GM21619 (cell line): ENCODE data around the gene SCAMP5.

ENCODE experiments used
- ATAC-seq: cut with Tn5 transposase; IDR thresholded peaks from one replicate; pipeline ENCODE4 v1.9.1; 2021; ENCODE audit not compliant: unreplicated experiment

SCAMP5 gene

GRCh38 chr15:74976159-74976558 lies 19.2 kb upstream of the SCAMP5 start:
- ATAC-seq: no peak

DNA sequence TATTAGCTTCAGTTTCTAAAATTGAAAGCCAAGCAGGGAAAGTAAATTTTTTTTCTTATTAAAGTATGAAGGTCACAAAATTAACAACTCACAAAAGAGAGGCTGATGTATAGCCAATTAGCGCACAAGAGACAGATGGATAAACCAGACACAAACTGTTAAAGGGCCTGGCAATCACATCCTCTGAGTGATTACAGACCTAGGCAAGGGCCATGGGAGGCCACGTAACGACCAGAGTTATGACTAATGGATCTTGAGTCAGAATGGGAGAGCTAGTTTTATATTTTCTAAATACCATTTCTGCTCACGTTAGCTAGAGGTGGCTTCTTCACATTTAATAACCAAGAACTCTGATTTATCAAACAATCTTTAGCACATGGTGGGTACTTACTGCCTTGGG lies 17.8 kb upstream of the SCAMP5 start:
- no peak for ATAC-seq

- no peak for ATAC-seq
These were observed 17.3 kb upstream of the SCAMP5 start for GRCh38 chr15:74978077-74978476.

DNA sequence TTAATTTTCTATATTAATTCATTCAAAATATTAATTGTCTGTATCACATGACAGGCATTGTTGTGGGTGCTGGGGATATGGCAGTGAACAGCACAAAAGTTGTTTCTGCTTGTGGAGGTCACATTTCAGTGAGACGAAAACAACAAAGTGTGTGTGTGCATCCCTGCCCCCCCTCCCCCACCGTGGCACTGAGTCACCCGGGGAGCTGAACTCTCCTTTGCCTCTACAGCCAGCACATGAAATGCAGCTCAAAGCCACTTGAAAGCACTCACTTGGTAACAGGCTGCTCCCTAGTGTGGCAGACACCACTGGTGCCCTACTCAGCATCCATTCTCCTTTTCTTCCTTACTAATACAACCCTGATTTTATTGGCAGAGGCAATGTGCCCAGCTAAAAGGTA lies 16.9 kb upstream of the SCAMP5 start:
- no peak for ATAC-seq

DNA sequence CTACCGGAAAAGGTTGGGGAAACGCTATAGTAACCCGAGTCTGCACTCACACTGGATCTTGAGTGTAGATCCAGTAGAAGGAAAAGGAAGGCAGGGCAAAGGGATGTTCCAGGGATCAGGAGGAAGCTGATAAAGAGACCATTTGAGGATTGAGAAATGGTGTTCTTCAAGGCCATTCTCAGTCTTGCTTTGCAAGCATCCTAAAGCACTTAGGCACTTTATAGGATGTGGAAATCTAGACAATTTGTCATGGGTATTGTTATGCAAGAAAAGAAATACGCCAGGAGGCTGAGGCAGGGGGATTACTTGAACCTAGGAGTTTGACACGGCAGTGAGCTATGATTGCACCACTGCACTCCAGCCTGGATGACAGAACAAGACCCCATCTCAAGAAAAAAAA lies 13.2 kb upstream of the SCAMP5 start:
- no peak for ATAC-seq

- ATAC-seq: no peak
These were observed 11.6 kb upstream of the SCAMP5 start for GRCh38 chr15:74983725-74984231.

DNA sequence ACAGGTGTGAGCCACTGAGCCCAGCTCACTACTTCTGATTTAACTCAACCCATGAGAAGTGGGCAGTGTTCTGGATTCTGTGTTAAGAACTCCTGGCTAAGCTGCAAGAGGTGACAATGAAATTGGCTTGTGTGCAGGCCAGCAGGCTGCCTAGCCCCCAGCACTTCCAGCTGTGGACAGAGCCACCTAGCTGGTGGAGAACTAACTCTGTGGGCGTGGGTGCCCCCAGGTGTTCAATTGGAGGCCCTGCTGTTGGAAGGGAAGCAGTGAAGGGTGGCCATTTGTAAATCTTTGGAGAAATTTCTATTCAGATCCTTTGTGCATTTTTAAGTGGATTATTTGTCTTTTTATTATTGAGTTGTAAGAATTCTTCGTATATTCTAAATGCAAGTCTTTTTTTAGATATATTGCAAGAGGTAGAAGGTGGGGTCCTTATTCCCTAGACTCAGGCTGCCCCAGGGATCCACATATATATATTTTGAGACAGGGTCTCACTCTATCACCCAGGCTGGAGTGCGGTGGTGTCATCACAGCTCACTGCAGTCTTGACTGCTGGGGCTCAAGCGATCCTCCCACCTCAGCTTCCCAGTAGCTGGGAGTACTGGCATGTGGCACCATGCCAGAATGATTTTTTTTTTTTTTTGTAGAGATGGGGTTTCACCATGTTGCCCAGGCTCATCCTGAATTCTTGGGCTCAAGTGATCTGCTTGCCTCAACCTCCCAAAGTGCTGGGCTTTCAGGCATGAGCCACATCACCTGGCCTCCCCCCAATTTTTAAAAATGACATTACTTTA lies 7.2 kb upstream of the SCAMP5 start:
- no peak for ATAC-seq

DNA sequence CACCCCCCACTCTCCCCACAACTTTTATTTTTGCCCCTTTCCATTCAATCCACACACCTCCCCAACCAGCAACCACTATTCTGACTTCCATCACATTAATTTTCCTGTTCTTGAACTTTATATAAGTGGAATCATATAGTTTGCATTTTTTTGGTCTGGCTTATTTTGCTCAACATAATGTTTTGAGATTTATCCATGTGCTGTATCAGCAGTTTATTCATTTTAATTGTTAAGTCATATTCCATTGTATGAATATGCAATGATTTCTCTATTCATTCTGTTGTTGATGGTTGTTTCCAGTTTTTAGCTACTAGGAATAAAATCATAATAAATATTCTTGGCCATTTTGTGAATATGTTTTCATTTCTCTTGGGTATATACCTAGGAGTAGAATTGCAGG lies 5.8 kb upstream of the SCAMP5 start:
- ATAC-seq: no peak

DNA sequence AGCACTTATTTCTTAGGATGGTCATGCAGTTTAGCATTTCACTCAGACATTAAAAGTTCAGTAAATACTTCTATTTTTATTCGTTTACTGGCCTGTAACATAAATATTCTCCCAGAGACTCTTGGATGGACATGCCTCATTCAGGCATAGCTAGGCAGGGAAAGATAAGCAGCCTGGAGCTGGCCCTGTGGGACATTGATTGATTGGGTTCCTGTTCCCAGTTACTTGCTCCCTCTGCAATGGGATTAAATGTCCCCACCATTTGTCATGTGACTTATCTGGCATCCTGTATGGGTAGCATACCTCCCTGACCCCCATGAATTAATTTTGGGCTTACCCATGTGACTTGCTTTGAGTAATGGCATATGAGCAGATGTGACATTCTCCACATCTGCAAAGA lies 2.7 kb upstream of the SCAMP5 start:
- ATAC-seq: no peak

- no peak for ATAC-seq
These were observed 1.1 kb upstream of the SCAMP5 start for GRCh38 chr15:74994236-74994635.

GRCh38 chr15:74994685-74995084 lies 678 bp upstream of the SCAMP5 start:
- no peak for ATAC-seq

- no peak for ATAC-seq
These were observed 709 bp downstream of the SCAMP5 start for GRCh38 chr15:74995779-74996765.

GRCh38 chr15:74997141-74997540 lies 1.8 kb downstream of the SCAMP5 start:
- no peak for ATAC-seq

DNA sequence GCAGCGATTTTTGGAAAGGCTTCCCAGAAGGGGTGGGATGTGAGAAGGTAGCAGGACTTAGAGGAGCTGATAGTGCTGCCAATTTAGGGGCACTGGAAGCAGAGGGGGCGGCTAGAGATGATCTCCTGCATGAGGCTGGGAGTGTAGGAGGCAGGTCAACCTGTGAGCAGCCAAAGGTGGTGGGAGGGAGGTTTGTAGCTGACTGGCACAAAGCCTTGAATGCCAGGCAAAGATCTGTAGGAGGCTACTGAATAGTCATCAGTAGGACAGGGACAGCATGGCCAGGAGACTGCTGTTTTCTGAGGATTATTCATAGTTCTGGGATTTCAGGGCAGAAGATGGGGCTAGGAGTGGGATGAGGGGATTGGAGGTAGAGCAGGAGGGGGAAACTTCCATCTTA lies 2.2 kb downstream of the SCAMP5 start:
- no peak for ATAC-seq

GRCh38 chr15:75001310-75001709 lies 5.9 kb downstream of the SCAMP5 start:
- no peak for ATAC-seq

- no peak for ATAC-seq
These were observed 7.0 kb downstream of the SCAMP5 start for GRCh38 chr15:75002398-75002797.

DNA sequence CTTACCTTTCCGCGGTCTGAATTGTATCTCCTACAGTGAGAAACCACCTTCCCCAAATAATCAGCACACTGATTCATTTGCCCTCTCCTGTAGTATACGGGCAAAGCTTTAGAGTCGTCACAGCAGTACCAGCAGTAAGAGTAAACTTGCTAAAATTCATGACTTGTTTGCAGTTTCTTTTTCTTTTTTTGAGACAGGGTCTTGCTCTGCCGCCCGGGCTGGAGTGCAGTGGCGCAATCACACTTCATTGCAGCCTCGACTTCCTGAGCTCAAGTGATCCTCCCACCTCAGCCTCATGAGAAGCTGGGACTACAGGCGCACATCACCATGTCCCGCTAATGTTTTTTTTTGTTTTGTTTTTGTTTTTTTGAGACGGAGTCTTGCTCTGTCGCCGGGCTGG lies 11.9 kb downstream of the SCAMP5 start:
- ATAC-seq: no peak

GRCh38 chr15:75008221-75008625 lies 12.9 kb downstream of the SCAMP5 start:
- ATAC-seq: no peak

DNA sequence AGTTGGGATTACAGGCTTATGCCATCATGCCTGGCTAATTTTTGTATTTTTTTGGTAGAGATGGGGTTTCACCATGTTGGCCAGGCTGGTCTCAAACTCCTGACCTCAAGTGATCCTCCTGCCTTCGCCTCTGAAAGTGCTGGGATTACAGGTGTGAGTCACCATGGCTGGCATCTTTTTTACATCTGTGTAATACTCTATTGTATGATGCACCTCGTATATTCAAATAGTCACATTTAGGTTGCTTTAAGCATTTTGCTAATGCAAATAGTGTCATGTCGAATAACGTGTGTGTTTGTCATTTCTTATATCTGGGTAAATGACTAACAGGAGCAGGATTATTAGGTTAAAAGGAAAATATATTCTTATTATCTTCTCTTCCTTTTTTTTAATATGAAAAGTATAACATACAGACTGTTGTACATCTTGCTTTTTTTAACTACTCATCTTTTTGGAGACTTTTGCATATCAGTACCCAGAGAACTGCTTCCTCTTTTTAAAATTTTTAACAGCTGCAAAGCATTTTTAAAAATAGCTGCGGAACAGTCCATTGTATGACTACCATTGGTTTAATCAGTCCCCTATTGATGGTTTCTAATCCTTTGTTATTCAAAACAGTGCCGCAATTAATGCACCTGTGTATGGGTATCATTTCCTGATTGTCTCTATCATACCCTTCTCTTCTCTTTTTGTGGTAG lies 13.4 kb downstream of the SCAMP5 start:
- ATAC-seq: peak; percentile 88

DNA sequence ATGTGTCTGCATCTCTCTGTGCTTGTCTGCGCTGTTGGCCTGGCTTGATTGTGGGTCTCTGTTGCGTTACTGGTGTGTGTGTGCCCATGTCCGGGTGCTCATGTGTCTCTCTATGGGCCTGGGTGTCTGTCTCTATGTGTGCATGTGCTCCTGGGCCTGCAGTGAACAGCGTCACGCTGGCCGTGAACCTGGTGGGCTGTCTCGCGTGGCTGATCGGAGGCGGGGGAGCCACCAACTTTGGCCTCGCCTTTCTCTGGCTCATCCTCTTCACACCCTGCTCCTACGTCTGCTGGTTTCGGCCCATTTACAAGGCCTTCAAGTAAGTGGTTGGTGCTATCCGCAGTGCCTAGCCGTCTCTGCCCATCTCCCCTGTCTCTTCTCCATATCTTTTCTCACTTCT lies 21.1 kb downstream of the SCAMP5 start:
- ATAC-seq: no peak

DNA sequence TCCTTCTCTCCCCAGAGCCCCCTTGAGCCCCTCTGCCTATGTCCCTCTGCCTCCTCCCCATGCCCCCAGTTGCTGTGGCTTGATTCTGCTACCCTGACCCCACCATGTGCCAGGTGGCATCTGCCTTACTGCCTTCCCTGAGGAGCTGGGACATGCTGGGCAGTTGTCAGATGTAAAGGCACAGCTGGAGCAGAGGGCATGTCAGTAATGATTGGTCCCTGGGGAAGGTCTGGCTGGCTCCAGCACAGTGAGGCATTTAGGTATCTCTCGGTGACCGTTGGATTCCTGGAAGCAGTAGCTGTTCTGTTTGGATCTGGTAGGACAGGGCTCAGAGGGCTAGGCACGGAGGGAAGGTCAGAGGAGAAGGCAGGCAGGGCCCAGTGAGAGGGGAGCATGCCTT lies 24.6 kb downstream of the SCAMP5 start:
- ATAC-seq: no peak
